Measurements from ENCODE around the gene SIPA1L3.

DNA sequence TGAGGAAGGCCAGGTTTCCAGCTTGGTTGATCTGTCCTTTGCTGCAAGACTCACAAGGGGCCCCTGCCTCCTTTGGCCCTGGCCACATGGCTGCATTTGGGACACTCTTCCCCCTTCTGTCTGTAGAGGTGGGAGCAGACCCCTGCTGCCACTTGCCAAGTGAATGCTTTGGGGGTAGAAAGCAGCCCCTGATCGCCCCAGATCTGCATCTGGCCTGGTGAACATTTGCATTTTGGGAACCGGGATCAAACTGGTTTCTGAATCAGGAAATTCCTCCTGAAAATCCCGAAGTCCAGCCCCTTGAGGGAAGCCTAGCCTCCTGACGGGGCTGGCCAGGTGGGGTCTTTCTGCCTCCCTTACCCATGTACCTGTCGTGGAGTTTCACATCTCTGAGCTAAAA is 302.1 kb downstream of the SIPA1L3 start:
- TF ChIP-seq, protein P1, sequence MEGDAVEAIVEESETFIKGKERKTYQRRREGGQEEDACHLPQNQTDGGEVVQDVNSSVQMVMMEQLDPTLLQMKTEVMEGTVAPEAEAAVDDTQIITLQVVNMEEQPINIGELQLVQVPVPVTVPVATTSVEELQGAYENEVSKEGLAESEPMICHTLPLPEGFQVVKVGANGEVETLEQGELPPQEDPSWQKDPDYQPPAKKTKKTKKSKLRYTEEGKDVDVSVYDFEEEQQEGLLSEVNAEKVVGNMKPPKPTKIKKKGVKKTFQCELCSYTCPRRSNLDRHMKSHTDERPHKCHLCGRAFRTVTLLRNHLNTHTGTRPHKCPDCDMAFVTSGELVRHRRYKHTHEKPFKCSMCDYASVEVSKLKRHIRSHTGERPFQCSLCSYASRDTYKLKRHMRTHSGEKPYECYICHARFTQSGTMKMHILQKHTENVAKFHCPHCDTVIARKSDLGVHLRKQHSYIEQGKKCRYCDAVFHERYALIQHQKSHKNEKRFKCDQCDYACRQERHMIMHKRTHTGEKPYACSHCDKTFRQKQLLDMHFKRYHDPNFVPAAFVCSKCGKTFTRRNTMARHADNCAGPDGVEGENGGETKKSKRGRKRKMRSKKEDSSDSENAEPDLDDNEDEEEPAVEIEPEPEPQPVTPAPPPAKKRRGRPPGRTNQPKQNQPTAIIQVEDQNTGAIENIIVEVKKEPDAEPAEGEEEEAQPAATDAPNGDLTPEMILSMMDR (IDR thresholded peaks at IDR 0.05; ENCODE audit: low read length): no peak
- TF ChIP-seq EZH2phosphoT487 (IDR thresholded peaks at IDR 0.05; ENCODE audit: low read length) (no peak), EZH2 (optimal IDR thresholded peaks at IDR 0.05; ENCODE audit: low read depth, low read length) (no peak)
